HPDE6-E6E7 (cell line): Measurements from ENCODE around the gene RFX6.

Experiments used
- DNase-seq: peaks from one replicate; pipeline ENCODE4 v3.0.0; 2011; ENCODE audit warnings: missing footprints; ENCODE audit errors: extremely low spot score

The RFX6 gene

DNA sequence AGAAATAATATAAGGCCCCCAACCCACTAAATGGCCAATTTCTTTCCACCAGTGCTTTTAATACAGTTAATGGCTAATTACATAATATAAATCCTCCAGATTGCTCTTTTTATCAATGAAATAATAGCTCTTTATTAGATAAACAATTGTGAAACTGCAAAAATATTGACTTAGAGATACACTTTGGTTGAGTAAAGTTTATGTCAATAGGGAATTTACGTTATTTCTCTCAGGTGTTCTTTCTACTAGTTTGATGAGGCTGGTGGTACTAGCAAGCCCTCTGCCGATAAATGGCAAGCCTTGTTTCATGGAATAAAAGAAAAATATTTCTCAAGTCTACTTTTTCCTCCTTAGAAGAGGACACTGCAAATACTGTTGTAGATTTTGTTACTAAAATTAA lies 18.9 kb downstream of the RFX6 start:
- no peak for DNase-seq

GRCh38 chr6:116902634-116903033 lies 25.6 kb downstream of the RFX6 start:
- no peak for DNase-seq

- DNase-seq = no peak
Observed at GRCh38 chr6:116922853-116923548, 46.0 kb downstream of the RFX6 start.

- no peak for DNase-seq
Observed at GRCh38 chr6:116924245-116924644, 47.2 kb downstream of the RFX6 start.

- no peak for DNase-seq
Observed at GRCh38 chr6:116925088-116925794, 48.2 kb downstream of the RFX6 start.

- no peak for DNase-seq
Observed at GRCh38 chr6:116928677-116929076, 51.6 kb downstream of the RFX6 start.

- no peak for DNase-seq
Observed at GRCh38 chr6:116929825-116930224, 52.8 kb downstream of the RFX6 start.

- DNase-seq = no peak
Observed at GRCh38 chr6:116931456-116931855, 54.4 kb downstream of the RFX6 start.

DNA sequence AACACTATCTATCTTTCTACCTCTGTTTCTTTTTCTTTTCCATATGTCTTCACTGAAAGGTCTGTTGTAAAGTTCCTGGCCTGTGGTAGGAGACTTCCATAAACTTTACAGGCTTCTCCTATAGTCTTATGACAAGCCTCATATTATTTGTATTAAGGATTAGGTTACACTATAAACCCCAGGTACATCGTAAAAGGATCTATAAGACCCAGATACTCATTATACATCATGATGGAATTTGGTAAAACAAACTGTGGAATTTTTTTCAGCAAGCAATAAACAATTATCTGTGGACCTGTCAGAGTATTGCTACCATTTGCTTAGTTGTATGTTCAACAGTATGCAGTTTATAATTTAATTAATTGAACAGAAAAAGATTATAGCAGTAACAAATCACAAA lies 55.5 kb downstream of the RFX6 start:
- no peak for DNase-seq

DNA sequence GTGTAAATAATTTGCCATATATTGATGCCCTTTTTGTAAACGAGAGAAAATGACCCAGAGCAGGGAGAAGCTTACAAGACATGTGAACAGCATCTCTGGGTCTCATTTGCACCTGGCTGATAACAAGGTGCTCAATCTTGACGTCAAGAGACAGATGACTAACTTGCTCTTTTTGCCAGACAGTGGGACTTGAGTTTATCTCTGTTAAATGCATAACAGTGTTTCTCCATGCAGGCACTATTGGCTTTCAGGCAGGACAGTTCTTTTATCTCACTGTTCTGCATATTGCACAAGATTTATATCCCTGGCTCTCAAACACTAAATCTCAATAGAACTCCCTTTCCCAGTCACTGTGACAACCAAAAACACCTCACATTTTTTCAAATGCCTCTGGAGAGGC lies 56.4 kb downstream of the RFX6 start:
- no peak for DNase-seq

DNA sequence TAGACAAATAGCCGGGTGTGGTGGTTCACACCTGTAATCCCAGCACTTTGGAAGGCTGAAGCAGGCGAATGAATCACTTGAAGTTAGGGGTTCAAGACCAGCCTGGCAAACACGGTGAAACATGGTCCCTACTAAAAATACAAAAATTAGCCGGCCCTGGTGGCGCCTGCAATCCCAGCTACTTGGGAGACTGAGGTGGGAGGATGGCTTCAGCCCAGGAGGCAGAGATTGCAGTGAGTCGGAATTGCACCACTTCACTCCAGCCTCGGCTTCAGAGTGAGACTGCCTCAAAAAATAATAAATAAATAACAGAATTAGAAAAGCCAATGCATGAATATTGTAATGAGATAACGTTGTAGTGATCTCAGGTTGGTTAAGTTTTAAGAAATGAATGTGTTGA lies 61.3 kb downstream of the RFX6 start:
- DNase-seq = no peak

GRCh38 chr6:116941727-116942126 lies 64.7 kb downstream of the RFX6 start:
- no peak for DNase-seq

DNA sequence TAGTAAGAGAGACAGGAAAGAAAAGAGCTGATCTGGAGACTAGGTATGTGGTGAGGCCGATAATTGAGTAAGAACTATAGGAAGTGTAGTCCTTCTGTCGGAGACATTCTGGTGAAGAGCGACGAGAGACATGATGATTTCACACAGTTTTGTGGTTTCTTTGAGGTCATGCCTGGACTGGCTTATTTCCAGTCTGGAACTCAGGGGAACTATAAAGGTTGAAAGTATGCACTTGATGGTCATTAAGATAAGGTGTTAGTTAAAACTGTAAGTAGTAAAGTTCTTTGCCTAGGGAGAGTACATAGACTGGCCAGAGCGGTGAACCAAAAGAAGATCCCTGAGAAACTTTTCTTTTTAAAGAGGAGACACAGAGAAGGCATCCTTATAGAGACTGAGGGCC lies 68.8 kb downstream of the RFX6 start:
- no peak for DNase-seq

DNA sequence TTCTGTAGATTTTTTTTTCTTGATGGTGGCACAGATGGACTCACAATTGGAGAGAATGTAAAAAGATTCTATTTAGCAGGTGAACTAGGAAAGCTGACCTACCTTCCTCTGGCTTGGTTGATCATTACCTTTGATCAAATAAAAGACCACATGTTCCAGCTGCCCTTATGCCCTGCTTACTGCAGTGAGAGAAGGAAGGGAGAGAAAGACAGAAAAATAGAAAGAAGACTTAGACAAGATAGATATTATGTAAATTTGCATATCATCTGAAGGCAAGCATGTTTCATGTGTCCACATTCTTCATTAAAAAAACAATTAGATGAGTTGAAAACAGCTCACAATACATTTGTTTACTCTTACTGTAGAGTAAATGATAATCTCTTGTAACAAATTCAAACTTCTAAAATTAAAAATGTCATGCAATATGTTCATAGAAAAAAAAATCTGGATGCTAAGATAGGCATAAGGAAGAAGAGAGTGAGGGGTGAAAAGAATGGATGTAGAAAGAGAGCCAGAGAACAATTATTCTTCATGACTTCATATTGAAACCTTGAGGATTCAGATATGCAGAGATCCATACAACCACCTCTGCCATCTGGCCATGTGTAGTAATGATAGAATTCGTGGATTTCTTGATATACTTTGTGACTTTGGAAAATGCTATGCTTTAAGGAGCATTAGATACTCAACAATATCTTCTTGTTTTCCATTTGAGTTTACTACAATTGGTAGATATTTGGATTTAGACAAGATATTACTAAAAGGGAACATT lies 71.7 kb downstream of the RFX6 start:
- DNase-seq = no peak

- no peak for DNase-seq
Observed at GRCh38 chr6:116949964-116950363, 72.9 kb downstream of the RFX6 start.

DNA sequence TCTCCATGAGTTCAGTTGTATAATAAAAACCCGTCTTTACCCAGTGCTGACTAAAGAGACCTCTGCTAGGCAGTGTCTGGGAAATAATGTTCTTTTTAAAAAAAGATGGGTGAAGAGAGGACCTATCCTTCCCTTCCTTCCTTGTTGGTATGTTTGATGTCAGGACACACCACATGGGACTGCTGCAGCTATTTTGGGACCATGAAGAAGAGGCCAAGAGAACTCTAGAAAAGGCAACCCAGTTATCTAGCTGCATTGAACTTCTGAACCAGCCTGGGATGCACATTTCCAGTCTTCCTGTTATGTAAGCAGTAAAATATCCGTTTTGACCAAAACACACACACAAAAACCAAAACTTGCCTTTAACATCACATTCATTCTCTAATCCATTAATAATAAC lies 77.3 kb downstream of the RFX6 start:
- DNase-seq = no peak

DNA sequence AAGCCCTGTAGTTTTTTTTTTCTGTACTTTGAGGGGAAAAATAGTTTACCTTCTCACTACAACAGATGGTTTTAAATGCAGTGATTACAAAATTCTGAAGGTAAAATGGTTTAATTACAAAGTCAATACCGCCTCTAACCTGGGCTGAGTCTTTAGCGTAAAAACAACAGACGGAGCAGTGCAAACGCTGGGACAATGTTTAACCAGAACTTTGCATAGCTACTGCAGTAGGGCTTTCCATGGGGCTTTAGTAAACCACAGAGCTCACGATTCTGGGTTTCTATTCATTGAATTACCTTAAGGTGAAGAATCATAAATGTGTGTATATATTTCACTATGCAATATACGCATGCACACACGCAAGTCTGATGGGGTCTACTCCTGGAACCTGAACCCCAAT lies 77.9 kb downstream of the RFX6 start:
- DNase-seq = no peak

- DNase-seq = no peak
Observed at GRCh38 chr6:116955773-116956172, 78.7 kb downstream of the RFX6 start.

DNA sequence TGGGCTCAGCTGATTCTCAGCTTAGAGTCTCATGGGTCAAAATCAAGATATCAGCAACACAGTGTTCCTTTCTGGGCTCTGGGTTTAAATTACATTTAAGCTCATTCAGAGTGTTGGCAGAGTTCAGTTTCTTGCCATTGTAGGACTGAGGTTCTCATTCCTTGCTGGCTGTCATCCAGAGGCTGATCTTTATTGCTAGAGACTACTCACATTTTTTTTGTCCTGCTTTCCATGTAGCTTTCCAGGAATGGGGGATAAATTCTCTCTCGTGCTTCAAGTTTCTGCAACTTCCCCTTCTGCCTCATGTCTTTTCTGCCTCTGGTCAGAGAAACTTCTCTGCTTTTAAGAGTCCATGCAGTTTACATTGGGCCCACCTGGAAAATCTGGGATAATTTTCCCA lies 86.9 kb downstream of the RFX6 start:
- no peak for DNase-seq

- DNase-seq = no peak
Observed at GRCh38 chr6:116966675-116967576, 89.9 kb downstream of the RFX6 start.

DNA sequence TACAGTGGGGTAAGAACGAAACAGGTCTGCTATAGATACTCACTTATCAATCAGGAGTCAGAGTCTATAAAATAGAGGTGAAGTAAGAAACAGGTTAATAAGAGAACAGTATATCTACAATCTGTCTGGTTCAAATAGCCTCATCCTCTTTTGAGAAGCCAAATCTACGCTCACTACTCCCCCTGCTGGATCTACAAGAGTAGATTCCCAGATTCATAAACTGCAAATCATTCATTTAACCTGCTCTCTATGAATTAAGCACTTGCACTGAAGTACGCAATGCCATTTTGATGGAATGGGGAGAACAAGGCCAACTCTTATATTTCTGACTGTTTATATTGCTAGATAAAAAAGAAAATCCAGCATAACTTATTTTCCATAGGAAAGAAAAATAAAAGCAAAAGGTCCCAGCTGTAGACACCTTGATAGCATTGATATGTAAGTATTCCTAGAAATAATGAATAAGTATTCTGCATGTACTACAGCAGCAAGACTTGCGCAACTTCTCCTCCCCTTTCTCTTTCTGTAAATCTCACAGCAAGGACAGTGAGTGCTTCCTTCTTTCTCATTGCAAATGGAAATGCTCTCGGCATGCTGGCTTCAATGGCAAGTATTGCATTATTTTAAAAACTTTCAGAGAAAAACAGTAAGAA lies 92.3 kb downstream of the RFX6 start:
- peak; percentile 29 for DNase-seq
